H1 (cell line): ENCODE results near the gene DDA1. TPM values are rescaled to one million over a fixed set of nuclear protein-coding genes. Genes with fewer than 3 reads are reported as not detected.

Experiments used
- BACH1 ChIP-seq: IDR thresholded peaks from 2 replicates; pipeline ENCODE4 v1.6.1; 2012; ENCODE audit warnings: low read length, improper control_type of control experiment
- CHD7 ChIP-seq: fragments of 300-600 bp; sonication (generic); IDR thresholded peaks from 2 replicates; pipeline ENCODE4 v1.7.1; 2012; ENCODE audit warnings: low read length, moderate library complexity, mild to moderate bottlenecking, inconsistent platforms; ENCODE audit not compliant: insufficient replicate concordance
- EP300 ChIP-seq, 2 experiments: IDR thresholded peaks; 1 replicate in 1 of 2; 2 replicates in 1 of 2; pipeline ENCODE4 v1.6.1; 2011 to 2012; ENCODE audit warnings: low read depth in 2 of 2, low read length in 2 of 2, mild to moderate bottlenecking in 2 of 2, borderline replicate concordance in 1 of 2, inconsistent platforms in 1 of 2, moderate library complexity in 1 of 2
- HDAC2 ChIP-seq, 2 experiments: fragments of 300-600 bp in 1 of 2; sonication (generic) in 1 of 2; IDR thresholded peaks; 2 replicates each; pipeline ENCODE4 v1.6.1; 2011 to 2012; ENCODE audit warnings: low read depth in 2 of 2, low read length in 2 of 2, mild to moderate bottlenecking in 2 of 2, moderate library complexity in 2 of 2, borderline replicate concordance in 1 of 2, inconsistent platforms in 1 of 2
- MAX ChIP-seq: IDR thresholded peaks from 2 replicates; pipeline ENCODE4 v1.6.1; 2012; ENCODE audit warnings: inconsistent platforms
- POLR2AphosphoS5 ChIP-seq: IDR thresholded peaks from 2 replicates; pipeline ENCODE4 v1.6.1; 2011; ENCODE audit warnings: low read depth, low read length
- SP1 ChIP-seq: IDR thresholded peaks from 2 replicates; pipeline ENCODE4 v1.6.1; 2011; ENCODE audit warnings: low read depth, low read length
- TBP ChIP-seq: IDR thresholded peaks from 2 replicates; pipeline ENCODE4 v1.6.1; 2011; ENCODE audit warnings: low read depth, low read length, improper control_type of control experiment
- ZNF274 ChIP-seq: IDR thresholded peaks from 2 replicates; pipeline ENCODE4 v1.7.0; 2012; ENCODE audit warnings: low read length, borderline replicate concordance; ENCODE audit errors: extremely low read depth
- polyA plus RNA-seq, 7 experiments: library from polyadenylated mRNA; depleted of rRNA in 3 of 7; stranded (reverse) in 5 of 7; unstranded in 2 of 7; fragments of >200 nt in 5 of 7; fragments of 200-250 nt in 2 of 7; gene quantifications; 1 replicate in 5 of 7; 2 replicates in 1 of 7; 4 replicates in 1 of 7; pipeline versions ENCODE4 v1.2.1 to v1.2.3, GENCODE V29; 2011 to 2013; ENCODE audit warnings: missing spikeins in 2 of 7, mixed read lengths in 2 of 7
- total RNA-seq: library from RNA; stranded (reverse); fragmentation: NEBNext Ultra II Directional; extraction: Animal tissue kit (Norgen Biotek cat#: 25700); gene quantifications from 2 replicates; pipeline ENCODE4 v1.2.1, GENCODE V29; 2021

The DDA1 gene
- total and polyA plus RNA-seq, 2 of the 8 experiments (the other 6 are each of a cell fraction or from before 2014, with no cell fraction given), result 29.2 to 34.5 TPM

GRCh38 chr19:17327654-17328516 lies 18.5 kb downstream of the DDA1 start (continued):
- TF ChIP-seq SP1 (peak; percentile 55; the same call in 1 of the 2 replicates), EP300 (IDR thresholded peaks at IDR 0.05; ENCODE audit: borderline replicate concordance in 1 of 2, low read depth in 2 of 2, low read length in 2 of 2) (no peak), POLR2AphosphoS5 (peak; percentile 80), ZNF274 (no peak), MAX (peak; percentile 80), TBP (0 out of 2 replicates have a peak, but pooled peaks have one; percentile 13), HDAC2 (IDR thresholded peaks at IDR 0.05; ENCODE audit: borderline replicate concordance in 1 of 2, low read depth in 2 of 2, low read length in 2 of 2) (no peak), CHD7 (no peak), BACH1 (peak; percentile 53)
